Measurements from ENCODE around the gene NHSL2. TPM values are rescaled to one million over a fixed set of nuclear protein-coding genes. Genes with fewer than 3 reads are reported as not detected.

The NHSL2 gene
- total RNA-seq, 2 experiments from 2014 or later: 0.58 to 0.88 TPM

GRCh38 chrX:72084114-72084513 lies 173.5 kb downstream of the NHSL2 start:
- Mint-ChIP-seq H3K27me3 (no peaks in the 10 kb centered on the region), H3K27ac (no peak overlapping the region), H3K4me3 (no peak overlapping the region), H3K4me1 (ENCODE audit: low read depth) (no peaks in the 10 kb centered on the region), H3K9me3 (no peaks in the 10 kb centered on the region), H3K36me3 (ENCODE audit: low read depth) (no peaks in the 10 kb centered on the region)
- no peak for TF ChIP-seq CTCF (IDR thresholded peaks at IDR 0.05)
- no peak for ATAC-seq
- ChIA-PET CTCF (no interaction called here), POLR2A (no interaction called here)
- no peak for DNase-seq
- intact Hi-C loops (cut with micrococcal nuclease): no loop called here

- CTCF ChIA-PET: no interaction called here
- Mint-ChIP-seq H3K4me3 (no peak overlapping the region), H3K9me3 (no peaks in the 10 kb centered on the region), H3K27ac (no peak overlapping the region), H3K27me3 (no peaks in the 10 kb centered on the region), H3K36me3 (ENCODE audit: low read depth) (no peaks in the 10 kb centered on the region), H3K4me1 (ENCODE audit: low read depth) (no peaks in the 10 kb centered on the region)
- TF ChIP-seq CTCF (IDR thresholded peaks at IDR 0.05): no peak
- DNase-seq (no peak), ATAC-seq (no peak)
- POLR2A ChIA-PET: no interaction called here
- intact Hi-C loops (cut with micrococcal nuclease): no loop called here
Observed at GRCh38 chrX:72086995-72087394, 176.3 kb downstream of the NHSL2 start.

- intact Hi-C loops (cut with micrococcal nuclease): no loop called here
- no peak for TF ChIP-seq CTCF (IDR thresholded peaks at IDR 0.05)
- Mint-ChIP-seq H3K9me3 (no peaks in the 10 kb centered on the region), H3K36me3 (ENCODE audit: low read depth) (no peaks in the 10 kb centered on the region), H3K27me3 (peaks cover 1% of the 10 kb centered on the region), H3K27ac (no peak overlapping the region), H3K4me3 (no peak overlapping the region), H3K4me1 (ENCODE audit: low read depth) (no peaks in the 10 kb centered on the region)
- ChIA-PET POLR2A (no interaction called here), CTCF (no interaction called here)
- DNase-seq (no peak), ATAC-seq (no peak)
Observed at GRCh38 chrX:72088761-72089160, 178.1 kb downstream of the NHSL2 start.

GRCh38 chrX:72089254-72089653 lies 178.6 kb downstream of the NHSL2 start:
- DNase-seq: no peak
- no peak for ATAC-seq
- Mint-ChIP-seq H3K27ac (no peak overlapping the region), H3K36me3 (ENCODE audit: low read depth) (no peaks in the 10 kb centered on the region), H3K27me3 (peaks cover 1% of the 10 kb centered on the region), H3K4me1 (ENCODE audit: low read depth) (no peaks in the 10 kb centered on the region), H3K9me3 (no peaks in the 10 kb centered on the region), H3K4me3 (no peak overlapping the region)
- ChIA-PET POLR2A (no interaction called here), CTCF (no interaction called here)
- no peak for TF ChIP-seq CTCF (IDR thresholded peaks at IDR 0.05)
- intact Hi-C loops (cut with micrococcal nuclease): no loop called here

- no peaks in the 10 kb centered on the region for H3K9me3 Mint-ChIP-seq
- POLR2A ChIA-PET: no interaction called here
- intact Hi-C loops (cut with micrococcal nuclease): no loop called here
Observed at GRCh38 chrX:72094894-72095293, 184.2 kb downstream of the NHSL2 start.

More at GRCh38 chrX:72094894-72095293, 184.2 kb downstream of the NHSL2 start:
- ATAC-seq (peak; percentile 53), DNase-seq (peak; percentile 59)
- H3K4me1 Mint-ChIP-seq (ENCODE audit: low read depth): peaks cover 9% of the 10 kb centered on the region
- no peaks in the 10 kb centered on the region for H3K36me3 Mint-ChIP-seq (ENCODE audit: low read depth)
- H3K27me3 Mint-ChIP-seq: peaks cover 14% of the 10 kb centered on the region
- H3K27ac Mint-ChIP-seq: no peak overlapping the region
- TF ChIP-seq CTCF (IDR thresholded peaks at IDR 0.05): no peak
- CTCF ChIA-PET: interaction anchor here (0.7 kb wide), 1 partner anchor 11 kb away, joined by 3 read pairs; no protein-coding TSS in a partner anchor
- H3K4me3 Mint-ChIP-seq: no peak overlapping the region
